GM10847 (cell line): ENCODE data around the gene HCFC1.

Experiments used
- POLR2A ChIP-seq: IDR thresholded peaks from 2 replicates; pipeline ENCODE4 v1.6.1; 2011; ENCODE audit not compliant: insufficient read length; ENCODE audit errors: extremely low read depth

HCFC1 gene

DNA sequence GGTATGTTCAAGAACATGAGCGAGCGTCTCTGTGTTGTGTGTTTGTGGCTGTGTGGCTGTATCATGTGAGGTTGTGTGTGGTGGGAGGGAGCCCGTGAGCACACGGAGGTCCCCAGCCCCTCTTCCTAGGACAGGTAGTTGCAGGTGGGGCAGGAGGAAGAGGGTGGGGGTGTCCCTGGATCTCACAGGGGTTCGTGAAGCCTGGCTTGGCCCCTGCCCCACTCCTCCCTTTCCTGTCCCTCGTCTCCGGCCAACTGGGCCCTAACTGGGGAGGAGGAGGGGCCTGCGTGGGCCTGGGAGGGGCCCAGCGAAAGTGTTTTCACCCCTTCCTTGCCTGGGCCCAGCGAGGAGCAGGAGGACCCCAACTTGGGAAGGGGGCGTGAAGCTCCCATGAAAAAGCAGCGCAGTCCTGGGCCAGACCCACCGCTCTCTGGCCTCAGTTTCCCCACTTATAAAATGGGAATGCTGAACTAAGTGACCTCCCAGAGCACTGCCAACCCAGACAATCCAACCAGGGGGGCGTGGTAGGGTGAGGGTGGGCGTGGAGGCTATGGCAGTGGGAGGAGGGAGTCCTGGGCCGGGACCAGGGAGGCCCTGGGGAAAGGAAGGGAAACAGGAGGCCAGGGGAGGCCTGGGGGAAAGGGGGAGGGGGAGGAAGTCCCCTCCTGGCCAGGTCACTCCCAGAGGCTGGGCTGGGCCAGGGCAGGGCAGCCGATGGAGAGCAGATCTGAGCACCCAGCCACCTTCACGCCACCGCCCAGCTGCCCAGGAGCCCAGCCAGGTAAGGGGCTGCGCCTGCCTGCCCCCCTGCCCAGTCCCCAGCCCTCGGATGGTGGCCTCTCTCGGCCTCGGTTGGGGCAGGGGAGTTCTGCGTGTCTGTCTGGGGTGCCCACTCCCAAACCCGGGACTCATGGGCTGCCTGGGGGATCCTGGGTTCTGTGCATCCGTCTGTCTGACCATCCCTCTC, 67.3 kb downstream of the HCFC1 start, which contains the start of gene AVPR2:
TSS of gene AVPR2 (plus strand) at position 683 of the 967 bp plus-strand sequence. CDS start 473 bp downstream, outside the sequence.
- no peak for TF ChIP-seq POLR2A

DNA sequence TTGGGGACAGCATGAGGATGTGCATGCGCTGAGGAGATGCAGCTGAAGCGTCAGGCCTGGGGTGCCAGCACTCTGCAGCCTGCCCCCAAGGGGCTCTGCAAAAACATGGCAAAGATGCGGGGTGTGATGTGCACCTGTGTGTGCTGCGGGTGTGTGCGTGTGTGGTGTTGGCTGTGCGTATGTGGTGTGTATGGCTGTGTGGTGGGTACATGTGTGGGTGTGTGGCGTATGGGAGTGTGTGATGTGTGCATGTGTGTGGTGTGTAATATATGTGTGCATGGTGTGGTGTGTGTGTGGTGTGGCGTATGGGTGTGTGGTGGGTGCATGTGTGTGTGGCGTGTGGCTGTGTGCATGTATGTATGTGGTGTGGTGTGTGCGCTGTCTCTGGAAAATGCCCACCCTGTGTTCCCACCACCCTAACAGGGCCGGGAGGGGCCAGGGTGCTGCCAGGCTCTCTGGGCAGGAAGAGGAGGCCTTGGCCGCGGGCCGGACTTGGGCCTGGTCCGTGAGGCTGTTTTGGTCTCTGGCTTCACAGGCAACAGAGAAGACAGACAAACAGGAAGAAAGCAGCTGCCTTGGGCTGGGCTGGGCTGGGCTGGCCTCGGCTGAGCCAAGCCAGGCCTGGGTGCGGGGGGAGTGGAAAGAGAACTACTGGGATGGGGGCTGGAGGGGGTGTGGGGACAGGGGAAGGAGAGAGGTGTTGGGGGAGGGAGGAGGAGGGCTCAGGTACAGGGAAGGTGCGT, 68.2 kb downstream of the HCFC1 start:
- no peak for TF ChIP-seq POLR2A

DNA sequence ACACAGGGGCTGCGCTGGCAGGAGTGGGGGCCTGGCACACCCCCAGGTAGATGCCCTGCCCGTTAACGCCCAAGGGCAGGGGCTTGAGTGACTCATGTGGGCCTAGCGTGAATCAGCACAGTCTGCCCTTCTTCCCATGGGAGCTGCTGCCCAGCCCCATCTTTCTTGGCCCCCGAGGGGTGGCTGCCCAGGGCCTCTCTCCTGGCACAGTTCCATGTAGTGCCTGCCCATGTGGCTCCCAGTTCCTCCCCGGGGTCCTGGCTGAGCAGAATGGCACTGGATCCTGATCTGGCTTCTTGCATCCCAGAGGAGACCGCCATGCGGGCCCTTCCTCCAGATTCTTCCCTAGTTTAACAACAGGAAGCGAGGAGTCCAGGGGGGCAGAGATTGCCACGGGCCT, 69.2 kb downstream of the HCFC1 start:
- no peak for TF ChIP-seq POLR2A

DNA sequence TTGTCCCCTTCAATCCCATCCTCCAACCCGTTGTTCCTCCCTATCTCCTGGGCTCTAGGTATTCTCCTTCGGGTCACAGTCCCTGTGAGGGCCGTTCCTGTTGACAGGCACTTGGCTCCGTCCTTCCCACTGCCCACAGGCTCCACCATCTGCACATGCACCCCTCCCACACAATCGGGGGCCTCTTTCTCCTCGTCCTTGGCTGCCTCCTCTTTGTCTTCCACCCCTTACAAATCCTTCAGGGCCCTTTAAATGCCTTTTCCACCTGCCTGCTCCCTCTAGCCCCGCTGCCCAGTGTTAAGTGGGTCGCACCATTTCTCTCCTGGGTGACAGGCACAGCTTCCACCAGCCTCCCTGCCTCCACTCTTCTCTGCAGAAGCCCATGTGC, 69.9 kb downstream of the HCFC1 start:
- TF ChIP-seq POLR2A, result no peak

DNA sequence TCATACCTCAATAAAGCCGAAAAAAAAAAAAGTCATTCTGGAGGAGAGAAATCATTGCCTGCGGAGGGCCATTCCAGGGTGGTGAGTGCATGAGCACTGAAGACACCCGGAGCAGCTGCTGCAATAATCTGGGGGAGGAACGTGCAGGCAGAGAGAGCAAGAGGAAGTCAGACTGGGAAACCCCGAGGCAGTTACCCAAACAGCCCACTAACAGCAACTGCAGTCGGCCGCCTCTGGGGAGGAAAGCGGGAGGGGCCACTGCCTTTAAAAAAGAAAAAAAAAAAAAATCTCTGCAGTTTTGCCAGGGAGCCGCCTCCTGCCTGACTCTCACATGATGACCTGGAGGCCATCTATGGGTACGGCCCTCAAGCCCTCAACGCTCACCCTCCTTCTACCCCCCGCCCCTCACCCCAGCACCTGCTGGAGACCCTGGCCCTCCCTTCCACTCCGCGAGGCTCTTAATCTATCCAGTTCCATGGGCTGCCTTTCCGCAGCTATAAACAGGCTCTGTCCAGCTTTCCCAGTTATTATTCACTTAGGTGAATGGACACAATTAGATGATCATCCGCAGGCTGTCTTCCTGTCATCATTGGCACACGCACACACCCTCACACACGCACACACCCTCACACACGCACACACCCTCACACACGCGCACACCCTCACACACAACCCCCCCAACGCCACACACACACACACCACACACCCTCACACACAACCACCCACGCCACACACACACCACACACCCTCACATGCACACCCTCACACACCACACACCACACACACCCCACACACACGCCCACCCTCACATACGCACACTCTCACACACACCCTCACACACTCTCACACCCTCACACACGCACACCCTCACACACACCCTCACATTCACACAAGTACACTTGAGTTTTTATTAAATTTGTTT, 70.5 kb downstream of the HCFC1 start:
- TF ChIP-seq POLR2A, result no peak

DNA sequence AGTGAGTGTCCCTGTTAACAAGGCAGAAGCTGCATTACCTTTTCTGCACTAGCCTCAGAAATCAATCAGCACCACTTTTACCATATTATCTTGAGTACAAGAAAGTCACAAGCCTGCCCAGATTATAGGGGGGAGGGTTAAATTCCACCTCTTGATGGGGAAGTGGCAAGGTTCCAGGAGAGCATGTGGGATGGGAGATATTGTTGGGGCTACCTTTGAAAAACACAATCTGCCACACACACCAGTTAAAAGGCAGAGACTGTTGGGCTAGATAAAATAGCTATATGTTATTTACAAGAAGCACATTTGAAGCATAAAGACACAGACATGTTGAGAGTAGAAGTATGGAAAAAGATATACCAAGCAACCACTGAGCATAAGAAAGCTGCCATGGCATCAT, 73.7 kb downstream of the HCFC1 start:
- TF ChIP-seq POLR2A, result no peak
